Mesenchymal stem cell (in vitro differentiated cells and primary cell): ENCODE data around the gene CEL.

Experiments used
- DNase-seq: peaks from one replicate; pipeline ENCODE4 v3.0.0-alpha.2; 2013
- H2AFZ ChIP-seq: one replicate; pipeline ENCODE4 v1.6.1; 2013; ENCODE audit warnings: low read depth, mild to moderate bottlenecking, control low read depth, inconsistent platforms, low read length, moderate library complexity
- H2AK5ac ChIP-seq: 2 replicates; pipeline ENCODE4 v1.6.1; 2013; ENCODE audit warnings: low read length, moderate library complexity, mild to moderate bottlenecking, inconsistent platforms; ENCODE audit not compliant: severe bottlenecking
- H2BK120ac ChIP-seq: one replicate; pipeline ENCODE4 v1.6.1; 2013; ENCODE audit warnings: low read depth, mild to moderate bottlenecking, inconsistent platforms, low read length, moderate library complexity
- H2BK12ac ChIP-seq, 2 experiments: one replicate each; pipeline ENCODE4 v1.6.1; 2013; ENCODE audit warnings: inconsistent platforms in 2 of 2, low read length in 2 of 2, mild to moderate bottlenecking in 2 of 2, moderate library complexity in 2 of 2, control low read depth in 1 of 2
- H2BK15ac ChIP-seq: one replicate; pipeline ENCODE4 v1.6.1; 2013; ENCODE audit warnings: mild to moderate bottlenecking, low read depth, inconsistent platforms; ENCODE audit not compliant: poor library complexity, severe bottlenecking
- H2BK5ac ChIP-seq: 2 replicates; pipeline ENCODE4 v1.6.1; 2013; ENCODE audit warnings: low read depth, mild to moderate bottlenecking, low read length, control low read depth, inconsistent platforms; ENCODE audit not compliant: poor library complexity, severe bottlenecking
- H3K14ac ChIP-seq, 2 experiments: one replicate each; pipeline ENCODE4 v1.6.1; 2013; ENCODE audit warnings: inconsistent platforms in 2 of 2, low read length in 2 of 2, control low read depth in 1 of 2, mild to moderate bottlenecking in 1 of 2, moderate library complexity in 1 of 2
- H3K18ac ChIP-seq, 2 experiments: one replicate each; pipeline ENCODE4 v1.6.1; 2013; ENCODE audit warnings: inconsistent platforms in 2 of 2, low read length in 2 of 2, control low read depth in 1 of 2, low read depth in 1 of 2, mild to moderate bottlenecking in 1 of 2
- H3K23ac ChIP-seq, 2 experiments: one replicate each; pipeline ENCODE4 v1.6.1; 2013; ENCODE audit warnings: inconsistent platforms in 2 of 2, low read length in 2 of 2, mild to moderate bottlenecking in 2 of 2, moderate library complexity in 2 of 2, control low read depth in 1 of 2
- H3K27ac ChIP-seq: 2 replicates; pipeline ENCODE4 v1.5.1; 2013; ENCODE audit warnings: mild to moderate bottlenecking, moderate library complexity, low read length, control low read depth, inconsistent platforms; ENCODE audit not compliant: poor library complexity, severe bottlenecking
- H3K27me3 ChIP-seq, 2 experiments: 2 replicates each; pipeline versions ENCODE4 v1.6.1 to v1.7.0; 2013; ENCODE audit warnings: low read length in 2 of 2, mild to moderate bottlenecking in 2 of 2, moderate library complexity in 2 of 2, control low read depth in 1 of 2, inconsistent platforms in 1 of 2; ENCODE audit not compliant: control insufficient read depth in 1 of 2, insufficient read depth in 1 of 2
- H3K36me3 ChIP-seq, 2 experiments: 2 replicates each; pipeline versions ENCODE4 v1.6.1 to v1.7.0; 2013; ENCODE audit warnings: low read length in 2 of 2, control low read depth in 1 of 2, inconsistent platforms in 1 of 2, low read depth in 1 of 2, mild to moderate bottlenecking in 1 of 2; ENCODE audit not compliant: insufficient read depth in 2 of 2, control insufficient read depth in 1 of 2
- H3K4ac ChIP-seq, 2 experiments: one replicate each; pipeline ENCODE4 v1.6.1; 2013; ENCODE audit warnings: inconsistent platforms in 2 of 2, low read length in 2 of 2, mild to moderate bottlenecking in 2 of 2, moderate library complexity in 2 of 2, control low read depth in 1 of 2, low read depth in 1 of 2
- H3K4me1 ChIP-seq: 2 replicates; pipeline ENCODE4 v1.6.1; 2013; ENCODE audit warnings: low read depth, low read length, control low read depth; ENCODE audit not compliant: control insufficient read depth, insufficient read depth
- H3K4me2 ChIP-seq: 2 replicates; pipeline ENCODE4 v1.6.1; 2013; ENCODE audit warnings: low read length, mild to moderate bottlenecking, inconsistent platforms; ENCODE audit not compliant: poor library complexity, severe bottlenecking
- H3K4me3 ChIP-seq, 2 experiments: 2 replicates each; pipeline versions ENCODE4 v1.5.1 to v1.7.0; 2013; ENCODE audit warnings: low read length in 2 of 2, mild to moderate bottlenecking in 2 of 2, control low read depth in 1 of 2, low read depth in 1 of 2; ENCODE audit not compliant: insufficient read depth in 1 of 2
- H3K79me1 ChIP-seq: replicated peaks from 2 replicates; pipeline ENCODE4 v1.6.1; 2013; ENCODE audit warnings: mild to moderate bottlenecking, control low read depth, low read length, inconsistent platforms; ENCODE audit not compliant: poor library complexity, severe bottlenecking
- H3K9ac ChIP-seq: 2 replicates; pipeline ENCODE4 v1.7.0; 2013; ENCODE audit warnings: mild to moderate bottlenecking, low read length, moderate library complexity
- H3K9me3 ChIP-seq: 2 replicates; pipeline ENCODE4 v1.7.0; 2013; ENCODE audit warnings: mild to moderate bottlenecking, low read length; ENCODE audit not compliant: control insufficient read depth
- H4K8ac ChIP-seq: one replicate; pipeline ENCODE4 v1.6.1; 2013; ENCODE audit warnings: inconsistent platforms, mild to moderate bottlenecking, low read length, moderate library complexity
- H4K91ac ChIP-seq: one replicate; pipeline ENCODE4 v1.6.1; 2013; ENCODE audit warnings: mild to moderate bottlenecking, low read length, inconsistent platforms
- WGBS: methylation state at CpG from one replicate; pipeline ENCODE4 v1.1.7; 2013; ENCODE audit warnings: mixed read lengths; 5-methylcytosine and 5-hydroxymethylcytosine counted together

CEL gene

GRCh38 chr9:133063159-133063499, 1.3 kb downstream of the CEL start:
- H3K79me1 ChIP-seq = no peaks in the 10 kb centered on the region
- no peak overlapping the region for H2BK120ac ChIP-seq
- H3K36me3 ChIP-seq = peaks cover 5 to 35% of the 10 kb centered on the region in 2 experiments
- no peaks in the 10 kb centered on the region for H3K27me3 ChIP-seq
- no peak overlapping the region for H3K27ac ChIP-seq
- H3K4me3 ChIP-seq = peak overlapping the region in 1 of 2 experiments; percentile 9
- H3K4me2 ChIP-seq = no peak overlapping the region
- H3K14ac ChIP-seq = no peak overlapping the region
- peaks cover 17% of the 10 kb centered on the region for H3K4me1 ChIP-seq
- H3K9ac ChIP-seq = no peak overlapping the region
- WGBS = 98% methylated on average over 8 of the region's 8 CpGs
- H2BK5ac ChIP-seq = no peak overlapping the region
- H4K91ac ChIP-seq = no peak overlapping the region
- DNase-seq = no peak
- H2AFZ ChIP-seq = no peak overlapping the region
- no peak overlapping the region for H4K8ac ChIP-seq
- H2AK5ac ChIP-seq = no peak overlapping the region
- no peak overlapping the region for H3K18ac ChIP-seq
- no peaks in the 10 kb centered on the region for H3K9me3 ChIP-seq
- no peak overlapping the region for H2BK12ac ChIP-seq
- no peak overlapping the region for H3K4ac ChIP-seq
- H2BK15ac ChIP-seq = no peak overlapping the region
- no peak overlapping the region for H3K23ac ChIP-seq

- Histone ChIP-seq H2AK5ac (no peak overlapping the region), H2BK15ac (no peak overlapping the region), H2BK5ac (no peak overlapping the region), H3K18ac (no peak overlapping the region), H3K9me3 (no peaks in the 10 kb centered on the region), H3K14ac (no peak overlapping the region), H3K4me3 (peak overlapping the region in 1 of 2 experiments; percentile 9), H2BK12ac (no peak overlapping the region), H3K23ac (no peak overlapping the region), H2BK120ac (no peak overlapping the region), H4K8ac (no peak overlapping the region), H3K4me1 (peaks cover 17% of the 10 kb centered on the region), H4K91ac (no peak overlapping the region), H3K36me3 (peaks cover under 1 to 30% of the 10 kb centered on the region in 2 experiments), H3K9ac (no peak overlapping the region), H3K27ac (no peak overlapping the region), H3K4me2 (no peak overlapping the region), H3K79me1 (no peaks in the 10 kb centered on the region), H2AFZ (no peak overlapping the region), H3K4ac (no peak overlapping the region), H3K27me3 (no peaks in the 10 kb centered on the region)
- 94% methylated on average over 14 of the region's 14 CpGs for WGBS
- DNase-seq = no peak
These were observed 1.9 kb downstream of the CEL start for GRCh38 chr9:133063500-133064231.

GRCh38 chr9:133064241-133065069, 2.7 kb downstream of the CEL start:
- Histone ChIP-seq H2BK5ac (no peak overlapping the region), H3K18ac (no peak overlapping the region), H3K27ac (no peak overlapping the region), H2AK5ac (no peak overlapping the region), H3K9ac (no peak overlapping the region), H3K4me1 (peaks cover 17% of the 10 kb centered on the region), H3K27me3 (no peaks in the 10 kb centered on the region), H4K8ac (no peak overlapping the region), H4K91ac (no peak overlapping the region), H3K9me3 (no peaks in the 10 kb centered on the region), H2BK120ac (no peak overlapping the region), H2BK12ac (no peak overlapping the region), H3K4ac (no peak overlapping the region), H3K14ac (no peak overlapping the region), H2AFZ (no peak overlapping the region), H3K79me1 (no peaks in the 10 kb centered on the region), H3K4me3 (no peak overlapping the region), H3K36me3 (peaks cover 0 to 27% of the 10 kb centered on the region in 2 experiments), H3K4me2 (no peak overlapping the region), H3K23ac (no peak overlapping the region), H2BK15ac (no peak overlapping the region)
- DNase-seq = no peak
- WGBS = 96% methylated on average over 30 of the region's 30 CpGs

GRCh38 chr9:133065070-133065388, 3.2 kb downstream of the CEL start:
- no peak overlapping the region for H2BK15ac ChIP-seq
- no peak overlapping the region for H2AK5ac ChIP-seq
- peaks cover 0 to 27% of the 10 kb centered on the region in 2 experiments for H3K36me3 ChIP-seq
- H2BK120ac ChIP-seq = no peak overlapping the region
- no peak overlapping the region for H3K4ac ChIP-seq
- H3K14ac ChIP-seq = no peak overlapping the region
- H3K4me3 ChIP-seq = no peak overlapping the region
- no peak overlapping the region for H3K9ac ChIP-seq
- H2AFZ ChIP-seq = no peak overlapping the region
- H3K18ac ChIP-seq = no peak overlapping the region
- H4K91ac ChIP-seq = no peak overlapping the region
- no peak overlapping the region for H3K23ac ChIP-seq
- WGBS = 96% methylated on average over 17 of the region's 17 CpGs
- no peaks in the 10 kb centered on the region for H3K27me3 ChIP-seq
- H3K4me2 ChIP-seq = no peak overlapping the region
- H3K27ac ChIP-seq = no peak overlapping the region
- H4K8ac ChIP-seq = no peak overlapping the region
- no peak overlapping the region for H2BK12ac ChIP-seq
- H3K9me3 ChIP-seq = no peaks in the 10 kb centered on the region
- H3K4me1 ChIP-seq = peaks cover 13% of the 10 kb centered on the region
- no peaks in the 10 kb centered on the region for H3K79me1 ChIP-seq
- DNase-seq = no peak
- no peak overlapping the region for H2BK5ac ChIP-seq
